ENCODE data around the gene BMPER. TPM values are rescaled to one million over a fixed set of nuclear protein-coding genes. Genes with fewer than 3 reads are reported as not detected.

Gene BMPER
- total RNA-seq, 1 experiment from 2014 or later: not detected

GRCh38 chr7:34075523-34076370 lies 170.4 kb downstream of the BMPER start:
- H3K4me3 ChIP-seq (ENCODE audit: low read depth in 2 of 2, low read length in 2 of 2): no peak overlapping the region
- no peaks in the 10 kb centered on the region for H3K9me3 ChIP-seq (ENCODE audit: control insufficient read depth, insufficient read depth, low read depth, low read length)
- in situ Hi-C loops (cut with HindIII; ENCODE audit: low pct_unique_long_range_greater_than_20kb, low sequenced_read_pairs) (no loop called here), intact Hi-C loops (cut with micrococcal nuclease; ENCODE audit: unreplicated experiment) (no loop called here)
- no peak for ATAC-seq
- no peaks in the 10 kb centered on the region; the same call in none of the 2 replicates for H3K27me3 ChIP-seq (ENCODE audit: control insufficient read depth, insufficient read depth, low read length)
- H3K4me1 ChIP-seq (ENCODE audit: control insufficient read depth, insufficient read depth, low read length): no peaks in the 10 kb centered on the region
- ChIA-PET CTCF (no interaction called here), POLR2A (no interaction called here)
- BruUV-seq (replicated peaks): no TSS peak
- H3K36me3 ChIP-seq (ENCODE audit: control insufficient read depth, insufficient read depth, low read length): no peaks in the 10 kb centered on the region
- DNase-seq (ENCODE audit: low read depth, low spot score): no peak
- TF ChIP-seq TCF7L2 (IDR thresholded peaks at IDR 0.05; ENCODE audit: low read depth, low read length) (no peak), SIN3A (IDR thresholded peaks at IDR 0.05; ENCODE audit: borderline replicate concordance, insufficient read depth, low read depth, low read length) (no peak), CTCF (IDR thresholded peaks at IDR 0.05) (no peak), REST (IDR thresholded peaks at IDR 0.05; ENCODE audit: insufficient read depth in 1 of 2, low read depth in 2 of 2, low read length in 1 of 2) (no peak), POLR2AphosphoS5 (IDR thresholded peaks at IDR 0.05; ENCODE audit: low read depth, low read length) (no peak)
- no peak overlapping the region for H3K27ac ChIP-seq (ENCODE audit: low read length)

DNA sequence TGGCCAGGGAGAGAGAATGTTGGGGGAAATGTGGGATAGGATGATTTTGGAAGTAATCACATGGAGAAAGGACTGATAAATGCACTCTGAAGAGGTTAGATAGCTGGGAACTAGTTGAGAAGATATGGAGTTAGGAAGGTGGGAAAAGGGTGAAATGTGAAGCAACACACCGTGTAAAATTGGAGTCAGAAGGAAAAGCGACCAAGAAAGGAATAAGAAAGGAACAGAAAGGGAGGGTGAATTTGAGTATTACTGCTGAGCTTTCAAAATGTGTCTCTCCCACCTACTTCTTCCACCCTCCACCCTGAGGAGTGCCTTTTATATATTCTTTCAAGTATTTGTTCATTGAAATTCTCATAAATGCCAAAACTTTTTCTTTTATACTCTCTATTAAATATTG lies 171.8 kb downstream of the BMPER start:
- no peaks in the 10 kb centered on the region for H3K9me3 ChIP-seq (ENCODE audit: control insufficient read depth, insufficient read depth, low read depth, low read length)
- no peaks in the 10 kb centered on the region for H3K4me1 ChIP-seq (ENCODE audit: control insufficient read depth, insufficient read depth, low read length)
- CTCF ChIA-PET: interaction anchor here (0.7 kb wide), 1 partner anchor 220 kb away, joined by 3 read pairs; no protein-coding TSS in a partner anchor
- H3K4me3 ChIP-seq (ENCODE audit: low read depth in 2 of 2, low read length in 2 of 2): no peak overlapping the region
- TF ChIP-seq CTCF (IDR thresholded peaks at IDR 0.05) (no peak), REST (IDR thresholded peaks at IDR 0.05; ENCODE audit: insufficient read depth in 1 of 2, low read depth in 2 of 2, low read length in 1 of 2) (no peak), SIN3A (IDR thresholded peaks at IDR 0.05; ENCODE audit: borderline replicate concordance, insufficient read depth, low read depth, low read length) (no peak), POLR2AphosphoS5 (IDR thresholded peaks at IDR 0.05; ENCODE audit: low read depth, low read length) (no peak), TCF7L2 (IDR thresholded peaks at IDR 0.05; ENCODE audit: low read depth, low read length) (no peak)
- H3K27me3 ChIP-seq (ENCODE audit: control insufficient read depth, insufficient read depth, low read length): no peaks in the 10 kb centered on the region; the same call in none of the 2 replicates
- no TSS peak for BruUV-seq (replicated peaks)
- DNase-seq (ENCODE audit: low read depth, low spot score): no peak
- no peak for ATAC-seq
- POLR2A ChIA-PET: no interaction called here
- H3K36me3 ChIP-seq (ENCODE audit: control insufficient read depth, insufficient read depth, low read length): no peaks in the 10 kb centered on the region
- in situ Hi-C loops (cut with HindIII; ENCODE audit: low pct_unique_long_range_greater_than_20kb, low sequenced_read_pairs) (no loop called here), intact Hi-C loops (cut with micrococcal nuclease; ENCODE audit: unreplicated experiment) (no loop called here)
- no peak overlapping the region for H3K27ac ChIP-seq (ENCODE audit: low read length)
